ENCODE measurements around the gene CROCC2.

The CROCC2 gene

GRCh38 chr2:240858871-240859270, 47.3 kb upstream of the CROCC2 start:
- Histone ChIP-seq H3K27me3 (ENCODE audit: insufficient read depth, low read length, poor library complexity) (peaks cover 24% of the 10 kb centered on the region), H3K4me3 (ENCODE audit: low read depth in 1 of 2, low read length in 2 of 2) (no peak overlapping the region), H4K20me1 (ENCODE audit: insufficient read depth, low read length) (peaks cover 6% of the 10 kb centered on the region; the same call in 1 of the 2 replicates), H3K79me2 (ENCODE audit: insufficient read depth, low read length) (no peaks in the 10 kb centered on the region), H3K4me2 (ENCODE audit: insufficient read depth, low read length) (no peak overlapping the region), H3K9ac (ENCODE audit: low read depth, low read length) (no peak overlapping the region), H3K4me1 (ENCODE audit: insufficient read depth, low read length) (no peaks in the 10 kb centered on the region), H2AFZ (ENCODE audit: low read depth, low read length) (no peak overlapping the region), H3K36me3 (ENCODE audit: insufficient read depth, low read length) (no peaks in the 10 kb centered on the region), H3K27ac (ENCODE audit: low read length) (no peak overlapping the region), H3K9me3 (ENCODE audit: insufficient read depth, low read length, severe bottlenecking) (peaks cover 3% of the 10 kb centered on the region)
- no peak for ATAC-seq (ENCODE audit: insufficient read depth, low read depth)
- no peak for TF ChIP-seq EZH2 (IDR thresholded peaks at IDR 0.05; ENCODE audit: borderline replicate concordance, low read depth, low read length, severe bottlenecking)
- TF ChIP-seq, protein P1, sequence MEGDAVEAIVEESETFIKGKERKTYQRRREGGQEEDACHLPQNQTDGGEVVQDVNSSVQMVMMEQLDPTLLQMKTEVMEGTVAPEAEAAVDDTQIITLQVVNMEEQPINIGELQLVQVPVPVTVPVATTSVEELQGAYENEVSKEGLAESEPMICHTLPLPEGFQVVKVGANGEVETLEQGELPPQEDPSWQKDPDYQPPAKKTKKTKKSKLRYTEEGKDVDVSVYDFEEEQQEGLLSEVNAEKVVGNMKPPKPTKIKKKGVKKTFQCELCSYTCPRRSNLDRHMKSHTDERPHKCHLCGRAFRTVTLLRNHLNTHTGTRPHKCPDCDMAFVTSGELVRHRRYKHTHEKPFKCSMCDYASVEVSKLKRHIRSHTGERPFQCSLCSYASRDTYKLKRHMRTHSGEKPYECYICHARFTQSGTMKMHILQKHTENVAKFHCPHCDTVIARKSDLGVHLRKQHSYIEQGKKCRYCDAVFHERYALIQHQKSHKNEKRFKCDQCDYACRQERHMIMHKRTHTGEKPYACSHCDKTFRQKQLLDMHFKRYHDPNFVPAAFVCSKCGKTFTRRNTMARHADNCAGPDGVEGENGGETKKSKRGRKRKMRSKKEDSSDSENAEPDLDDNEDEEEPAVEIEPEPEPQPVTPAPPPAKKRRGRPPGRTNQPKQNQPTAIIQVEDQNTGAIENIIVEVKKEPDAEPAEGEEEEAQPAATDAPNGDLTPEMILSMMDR (IDR thresholded peaks at IDR 0.05; ENCODE audit: borderline replicate concordance, extremely low read depth, low read length, poor library complexity, severe bottlenecking), result no peak
- no peak for DNase-seq

DNA sequence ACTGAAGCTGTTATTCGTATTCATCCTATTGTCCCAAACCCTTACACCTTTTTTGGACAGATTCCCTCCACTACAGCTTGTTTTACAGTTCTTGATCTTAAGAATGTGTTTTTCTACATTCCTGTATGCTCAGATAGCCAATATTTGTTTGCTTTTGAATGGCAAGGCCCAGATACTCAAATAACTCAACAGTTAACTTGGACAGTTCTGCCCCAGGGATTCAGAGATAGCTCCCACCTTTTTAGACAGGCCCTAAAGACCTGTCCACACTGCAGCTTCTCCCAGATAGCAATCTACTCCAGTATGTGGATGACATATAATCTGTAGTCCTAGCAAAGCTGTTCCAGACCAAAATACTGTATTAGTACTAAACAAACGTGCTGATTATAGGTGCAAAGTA, 44.6 kb upstream of the CROCC2 start:
- H3K4me1 ChIP-seq (ENCODE audit: insufficient read depth, low read length), result no peaks in the 10 kb centered on the region
- H3K4me2 ChIP-seq (ENCODE audit: insufficient read depth, low read length), result no peak overlapping the region
- ATAC-seq (ENCODE audit: insufficient read depth, low read depth) (no peak), DNase-seq (no peak)
- no peaks in the 10 kb centered on the region for H3K79me2 ChIP-seq (ENCODE audit: insufficient read depth, low read length)
- H3K9ac ChIP-seq (ENCODE audit: low read depth, low read length), result no peak overlapping the region
- H3K27me3 ChIP-seq (ENCODE audit: insufficient read depth, low read length, poor library complexity), result peaks cover 30% of the 10 kb centered on the region
- H2AFZ ChIP-seq (ENCODE audit: low read depth, low read length), result no peak overlapping the region
- no peak overlapping the region for H3K27ac ChIP-seq (ENCODE audit: low read length)
- TF ChIP-seq, protein P1 (IDR thresholded peaks at IDR 0.05; ENCODE audit: borderline replicate concordance, extremely low read depth, low read length, poor library complexity, severe bottlenecking), result no peak
- TF ChIP-seq EZH2 (IDR thresholded peaks at IDR 0.05; ENCODE audit: borderline replicate concordance, low read depth, low read length, severe bottlenecking), result no peak
- H3K4me3 ChIP-seq (ENCODE audit: low read depth in 1 of 2, low read length in 2 of 2), result no peak overlapping the region
- H3K36me3 ChIP-seq (ENCODE audit: insufficient read depth, low read length), result no peaks in the 10 kb centered on the region
- peaks cover 6% of the 10 kb centered on the region; the same call in 1 of the 2 replicates for H4K20me1 ChIP-seq (ENCODE audit: insufficient read depth, low read length)
- no peaks in the 10 kb centered on the region for H3K9me3 ChIP-seq (ENCODE audit: insufficient read depth, low read length, severe bottlenecking)

DNA sequence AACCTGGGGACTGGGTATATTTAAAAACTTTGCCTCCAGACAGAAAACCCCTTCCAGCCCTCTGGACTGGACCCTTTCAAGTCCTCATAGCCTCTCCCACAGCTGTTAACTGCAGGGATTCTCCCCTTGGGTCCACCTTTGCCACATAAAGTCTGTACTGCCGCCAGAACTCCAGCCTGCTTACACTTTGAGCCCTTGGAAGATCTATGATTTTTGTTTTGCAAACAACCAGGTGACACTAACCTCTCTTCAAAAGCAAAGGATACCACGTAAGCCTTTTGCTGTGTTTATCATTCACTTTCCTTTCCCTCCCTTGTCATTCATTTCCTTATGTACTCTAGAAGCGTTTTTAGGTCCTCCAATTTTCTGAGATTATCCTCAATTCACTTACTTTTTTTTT, 41.7 kb upstream of the CROCC2 start:
- no peak for TF ChIP-seq EZH2 (IDR thresholded peaks at IDR 0.05; ENCODE audit: borderline replicate concordance, low read depth, low read length, severe bottlenecking)
- TF ChIP-seq, protein P1 (IDR thresholded peaks at IDR 0.05; ENCODE audit: borderline replicate concordance, extremely low read depth, low read length, poor library complexity, severe bottlenecking), result no peak
- Histone ChIP-seq H4K20me1 (ENCODE audit: insufficient read depth, low read length) (peaks cover 4% of the 10 kb centered on the region; the same call in 1 of the 2 replicates), H3K36me3 (ENCODE audit: insufficient read depth, low read length) (no peaks in the 10 kb centered on the region), H3K4me3 (ENCODE audit: low read depth in 1 of 2, low read length in 2 of 2) (no peak overlapping the region), H2AFZ (ENCODE audit: low read depth, low read length) (no peak overlapping the region), H3K9me3 (ENCODE audit: insufficient read depth, low read length, severe bottlenecking) (no peaks in the 10 kb centered on the region), H3K9ac (ENCODE audit: low read depth, low read length) (no peak overlapping the region), H3K4me1 (ENCODE audit: insufficient read depth, low read length) (no peaks in the 10 kb centered on the region), H3K27me3 (ENCODE audit: insufficient read depth, low read length, poor library complexity) (peaks cover 47% of the 10 kb centered on the region), H3K27ac (ENCODE audit: low read length) (no peak overlapping the region), H3K4me2 (ENCODE audit: insufficient read depth, low read length) (no peak overlapping the region), H3K79me2 (ENCODE audit: insufficient read depth, low read length) (no peaks in the 10 kb centered on the region)
- no peak for ATAC-seq (ENCODE audit: insufficient read depth, low read depth)
- DNase-seq, result no peak

GRCh38 chr2:240865391-240865790, 40.7 kb upstream of the CROCC2 start:
- H3K27ac ChIP-seq (ENCODE audit: low read length), result no peak overlapping the region
- H3K4me3 ChIP-seq (ENCODE audit: low read depth in 1 of 2, low read length in 2 of 2), result no peak overlapping the region
- H3K9me3 ChIP-seq (ENCODE audit: insufficient read depth, low read length, severe bottlenecking), result no peaks in the 10 kb centered on the region
- TF ChIP-seq EZH2 (IDR thresholded peaks at IDR 0.05; ENCODE audit: borderline replicate concordance, low read depth, low read length, severe bottlenecking), result no peak
- TF ChIP-seq, protein P1 (IDR thresholded peaks at IDR 0.05; ENCODE audit: borderline replicate concordance, extremely low read depth, low read length, poor library complexity, severe bottlenecking), result no peak
- no peaks in the 10 kb centered on the region for H3K79me2 ChIP-seq (ENCODE audit: insufficient read depth, low read length)
- ATAC-seq (ENCODE audit: insufficient read depth, low read depth) (no peak), DNase-seq (no peak)
- no peak overlapping the region for H2AFZ ChIP-seq (ENCODE audit: low read depth, low read length)
- peaks cover 43% of the 10 kb centered on the region for H3K27me3 ChIP-seq (ENCODE audit: insufficient read depth, low read length, poor library complexity)
- H4K20me1 ChIP-seq (ENCODE audit: insufficient read depth, low read length), result peaks cover 4% of the 10 kb centered on the region; the same call in 1 of the 2 replicates
- no peaks in the 10 kb centered on the region for H3K4me1 ChIP-seq (ENCODE audit: insufficient read depth, low read length)
- no peak overlapping the region for H3K4me2 ChIP-seq (ENCODE audit: insufficient read depth, low read length)
- no peaks in the 10 kb centered on the region for H3K36me3 ChIP-seq (ENCODE audit: insufficient read depth, low read length)
- H3K9ac ChIP-seq (ENCODE audit: low read depth, low read length), result no peak overlapping the region

Measured in DND-41 (cell line).